ENCODE measurements around the gene CNOT6L. TPM values are rescaled to one million over a fixed set of nuclear protein-coding genes. Genes with fewer than 3 reads are reported as not detected.

The CNOT6L gene
- total RNA-seq, 3 donors from 2014 or later (not counting 1 experiment from before 2014, with no cell fraction given) = 172 to 237 (median 193) TPM

- Histone ChIP-seq H3K27me3 (ENCODE audit: control insufficient read depth, insufficient read depth, low read length) (no peaks in the 10 kb centered on the region), H3K9me3 (ENCODE audit: control insufficient read depth, insufficient read depth, low read length) (no peaks in the 10 kb centered on the region), H3K36me3 (ENCODE audit: control insufficient read depth, insufficient read depth, low read length) (peaks cover 5% of the 10 kb centered on the region), H3K27ac (ENCODE audit: low read length) (no peak overlapping the region), H3K4me3 (ENCODE audit: low read length) (no peak overlapping the region), H3K4me1 (ENCODE audit: control insufficient read depth, insufficient read depth, low read length) (no peaks in the 10 kb centered on the region)
- Mint-ChIP-seq H3K4me1 (peaks cover 25 to 30% of the 10 kb centered on the region in 2 donors), H3K4me3 (no peak overlapping the region), H3K9me3 (no peaks in the 10 kb centered on the region), H3K27ac (no peak overlapping the region), H3K27me3 (ENCODE audit: low read depth in 2 of 2) (peaks cover 2 to 6% of the 10 kb centered on the region in 2 donors), H3K36me3 (peaks cover 6% of the 10 kb centered on the region)
- intact Hi-C loops (cut with micrococcal nuclease) = no loop called here
- ATAC-seq = peak in 2 of 3 donors; percentile 15 to 69
- no peak for DNase-seq
- 84% methylated on average over 3 of the region's 4 CpGs for WGBS (ENCODE audit: insufficient coverage)
- TF ChIP-seq CTCF (IDR thresholded peaks at IDR 0.05) = no peak
Observed at GRCh38 chr4:77706717-77707116, 112.5 kb downstream of the CNOT6L start.

- no CpG with 5 or more reads among the region's 1 CpG for WGBS (ENCODE audit: insufficient coverage)
Observed at GRCh38 chr4:77703666-77704065, 115.5 kb downstream of the CNOT6L start.

GRCh38 chr4:77701121-77701520 lies 118.0 kb downstream of the CNOT6L start:
- Histone ChIP-seq H3K4me1 (ENCODE audit: control insufficient read depth, insufficient read depth, low read length) (no peaks in the 10 kb centered on the region), H3K4me3 (ENCODE audit: low read length) (no peak overlapping the region), H3K27ac (ENCODE audit: low read length) (no peak overlapping the region), H3K27me3 (ENCODE audit: control insufficient read depth, insufficient read depth, low read length) (no peaks in the 10 kb centered on the region), H3K36me3 (ENCODE audit: control insufficient read depth, insufficient read depth, low read length) (no peaks in the 10 kb centered on the region), H3K9me3 (ENCODE audit: control insufficient read depth, insufficient read depth, low read length) (no peaks in the 10 kb centered on the region)
- DNase-seq (no peak), ATAC-seq (no peak)
- 67% methylated on average over 1 of the region's 2 CpGs for WGBS (ENCODE audit: insufficient coverage)
- intact Hi-C loops (cut with micrococcal nuclease) = no loop called here
- Mint-ChIP-seq H3K4me1 (peaks cover 0 to 5% of the 10 kb centered on the region in 2 donors), H3K4me3 (no peak overlapping the region), H3K27ac (no peak overlapping the region), H3K36me3 (no peaks in the 10 kb centered on the region), H3K27me3 (ENCODE audit: low read depth in 2 of 2) (peaks cover 2 to 6% of the 10 kb centered on the region in 2 donors), H3K9me3 (no peaks in the 10 kb centered on the region)
- TF ChIP-seq CTCF (IDR thresholded peaks at IDR 0.05) = no peak

More at GRCh38 chr4:77703666-77704065, 115.5 kb downstream of the CNOT6L start:
- Mint-ChIP-seq H3K4me1 (peaks cover 9 to 14% of the 10 kb centered on the region in 2 donors), H3K27me3 (ENCODE audit: low read depth in 2 of 2) (peaks cover 2 to 6% of the 10 kb centered on the region in 2 donors), H3K27ac (no peak overlapping the region), H3K4me3 (no peak overlapping the region), H3K9me3 (no peaks in the 10 kb centered on the region), H3K36me3 (no peaks in the 10 kb centered on the region)
- DNase-seq (no peak), ATAC-seq (no peak)
- Histone ChIP-seq H3K27ac (ENCODE audit: low read length) (no peak overlapping the region), H3K4me1 (ENCODE audit: control insufficient read depth, insufficient read depth, low read length) (no peaks in the 10 kb centered on the region), H3K27me3 (ENCODE audit: control insufficient read depth, insufficient read depth, low read length) (no peaks in the 10 kb centered on the region), H3K9me3 (ENCODE audit: control insufficient read depth, insufficient read depth, low read length) (no peaks in the 10 kb centered on the region), H3K36me3 (ENCODE audit: control insufficient read depth, insufficient read depth, low read length) (no peaks in the 10 kb centered on the region), H3K4me3 (ENCODE audit: low read length) (no peak overlapping the region)
- intact Hi-C loops (cut with micrococcal nuclease) = no loop called here
- TF ChIP-seq CTCF (IDR thresholded peaks at IDR 0.05) = no peak

GRCh38 chr4:77699731-77700210 lies 119.4 kb downstream of the CNOT6L start:
- no peaks in the 10 kb centered on the region for H3K36me3 Mint-ChIP-seq
- WGBS (ENCODE audit: insufficient coverage) = 81% methylated on average over 2 of the region's 3 CpGs
- Histone ChIP-seq H3K4me1 (ENCODE audit: control insufficient read depth, insufficient read depth, low read length) (no peaks in the 10 kb centered on the region), H3K27ac (ENCODE audit: low read length) (no peak overlapping the region), H3K9me3 (ENCODE audit: control insufficient read depth, insufficient read depth, low read length) (no peaks in the 10 kb centered on the region), H3K36me3 (ENCODE audit: control insufficient read depth, insufficient read depth, low read length) (no peaks in the 10 kb centered on the region), H3K27me3 (ENCODE audit: control insufficient read depth, insufficient read depth, low read length) (no peaks in the 10 kb centered on the region), H3K4me3 (ENCODE audit: low read length) (no peak overlapping the region)
- H3K4me1 Mint-ChIP-seq = peaks cover 0 to 5% of the 10 kb centered on the region in 2 donors
- no peaks in the 10 kb centered on the region for H3K9me3 Mint-ChIP-seq
- no peak overlapping the region for H3K4me3 Mint-ChIP-seq
- peak overlapping the region in 1 of 2 donors; percentile 39 for H3K27ac Mint-ChIP-seq
- TF ChIP-seq CTCF (IDR thresholded peaks at IDR 0.05) = no peak
- H3K27me3 Mint-ChIP-seq (ENCODE audit: low read depth in 2 of 2) = peaks cover 2 to 6% of the 10 kb centered on the region in 2 donors
- intact Hi-C loops (cut with micrococcal nuclease) = no loop called here
- DNase-seq (no peak), ATAC-seq (peak in 1 of 3 donors; percentile 27)
